NCI-H2196 treated with DMSO at 0.1 percent for 48 hours (cell line): ENCODE data around the gene FGF10.

ENCODE experiments used
- DNase-seq: peaks from one replicate; lab custom pipeline; 2025; ENCODE audit not compliant: unreplicated experiment; lab: John Stamatoyannopoulos, UW

FGF10 gene

GRCh38 chr5:44389090-44389822 lies at the start of gene FGF10:
Gene FGF10 (minus strand): TSS chr5:44389420. CDS start chr5:44388682, 738 bp downstream.
- DNase-seq = no peak

GRCh38 chr5:44426944-44427343 lies 37.7 kb upstream of the FGF10 start:
- DNase-seq = no peak

- DNase-seq = no peak
These were observed 23.1 kb upstream of the FGF10 start for GRCh38 chr5:44412286-44412685.

- no peak for DNase-seq
These were observed 12.9 kb upstream of the FGF10 start for GRCh38 chr5:44402084-44402483.

GRCh38 chr5:44401611-44402010 lies 12.4 kb upstream of the FGF10 start:
- DNase-seq = no peak

GRCh38 chr5:44398382-44398781 lies 9.2 kb upstream of the FGF10 start:
- DNase-seq = no peak

- DNase-seq = no peak
These were observed 7.1 kb upstream of the FGF10 start for GRCh38 chr5:44396312-44396711.

GRCh38 chr5:44390351-44390750 lies 1.1 kb upstream of the FGF10 start:
- DNase-seq = no peak

GRCh38 chr5:44389823-44390143 lies 563 bp upstream of the FGF10 start:
- DNase-seq = no peak

- DNase-seq = no peak
These were observed 715 bp downstream of the FGF10 start for GRCh38 chr5:44388321-44389089.

GRCh38 chr5:44387921-44388320 lies 1.3 kb downstream of the FGF10 start:
- DNase-seq = no peak

GRCh38 chr5:44387406-44387805 lies 1.8 kb downstream of the FGF10 start:
- no peak for DNase-seq

- no peak for DNase-seq
These were observed 3.8 kb downstream of the FGF10 start for GRCh38 chr5:44385291-44385900.

GRCh38 chr5:44384816-44385215 lies 4.4 kb downstream of the FGF10 start:
- no peak for DNase-seq

- no peak for DNase-seq
These were observed 6.3 kb downstream of the FGF10 start for GRCh38 chr5:44382894-44383293.

- DNase-seq = no peak
These were observed 12.2 kb downstream of the FGF10 start for GRCh38 chr5:44377057-44377456.

GRCh38 chr5:44372028-44372427 lies 17.2 kb downstream of the FGF10 start:
- no peak for DNase-seq

GRCh38 chr5:44367203-44367602 lies 22.0 kb downstream of the FGF10 start:
- no peak for DNase-seq

GRCh38 chr5:44365345-44365744 lies 23.9 kb downstream of the FGF10 start:
- no peak for DNase-seq

GRCh38 chr5:44364097-44364496 lies 25.1 kb downstream of the FGF10 start:
- DNase-seq = no peak

GRCh38 chr5:44361342-44362001 lies 27.7 kb downstream of the FGF10 start:
- no peak for DNase-seq

- no peak for DNase-seq
These were observed 28.3 kb downstream of the FGF10 start for GRCh38 chr5:44360919-44361318.
